Measurements from ENCODE around the gene UNG. TPM values are rescaled to one million over a fixed set of nuclear protein-coding genes. Genes with fewer than 3 reads are reported as not detected.

The UNG gene
- total and polyA plus RNA-seq, 2 of the 8 experiments (the other 6 are each of a cell fraction or from before 2014, with no cell fraction given): 71.6 to 163 TPM

DNA sequence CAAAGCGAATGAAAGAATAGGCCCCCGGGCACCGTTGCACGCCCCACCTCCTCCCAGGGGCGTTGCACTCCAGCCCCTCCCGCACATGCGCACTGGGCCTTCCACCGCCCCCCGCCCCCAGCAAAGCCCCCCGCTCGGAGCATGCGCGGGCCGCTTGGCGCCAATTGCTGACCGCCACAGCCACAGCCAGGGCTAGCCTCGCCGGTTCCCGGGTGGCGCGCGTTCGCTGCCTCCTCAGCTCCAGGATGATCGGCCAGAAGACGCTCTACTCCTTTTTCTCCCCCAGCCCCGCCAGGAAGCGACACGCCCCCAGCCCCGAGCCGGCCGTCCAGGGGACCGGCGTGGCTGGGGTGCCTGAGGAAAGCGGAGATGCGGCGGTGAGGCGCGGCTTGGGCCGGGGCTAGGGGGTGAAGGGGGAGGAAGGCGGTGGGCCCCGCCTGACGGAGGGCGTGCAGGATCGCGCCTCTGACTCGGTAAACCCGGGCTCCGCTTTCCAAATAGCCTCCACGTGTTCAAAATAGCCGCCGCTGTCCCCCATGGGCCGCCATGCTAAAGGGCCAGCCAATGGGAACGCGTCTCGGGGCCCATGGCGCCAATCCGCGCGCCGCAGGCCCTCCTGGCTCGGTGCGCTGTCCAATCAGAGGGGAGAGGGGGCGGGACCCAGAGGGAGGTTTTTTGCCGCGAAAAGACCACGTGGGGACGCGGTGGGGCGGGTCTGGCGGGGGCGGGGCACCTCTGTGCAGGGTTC, at the start of gene UNG (continued):
- TF ChIP-seq SP2 (IDR thresholded peaks at IDR 0.05; ENCODE audit: low read length) (peak; percentile 72), CTCF (IDR thresholded peaks at IDR 0.05; ENCODE audit: control extremely low read depth in 1 of 3, insufficient read depth in 1 of 3, low read depth in 1 of 3, low read length in 3 of 3) (no peak), POLR2A (IDR thresholded peaks at IDR 0.05; ENCODE audit: control extremely low read depth in 1 of 2, low read depth in 2 of 2, low read length in 2 of 2) (peak in 1 of 2 experiments; percentile 72; a peak in 2 of 3 replicates), BRCA1 (IDR thresholded peaks at IDR 0.05; ENCODE audit: low read depth, low read length) (no peak), TBP (IDR thresholded peaks at IDR 0.05; ENCODE audit: low read depth, low read length) (peak; percentile 46), GABPA (IDR thresholded peaks at IDR 0.05; ENCODE audit: borderline replicate concordance, insufficient read depth, low read length) (no peak), RFX5 (IDR thresholded peaks at IDR 0.05; ENCODE audit: borderline replicate concordance, low read depth, low read length) (no peak), CEBPB (IDR thresholded peaks at IDR 0.05; ENCODE audit: low read depth, low read length) (no peak), GTF2F1 (IDR thresholded peaks at IDR 0.05; ENCODE audit: borderline replicate concordance, low read depth, low read length) (no peak), EZH2 (IDR thresholded peaks at IDR 0.05; ENCODE audit: low read depth, low read length, severe bottlenecking) (no peak), POU5F1 (IDR thresholded peaks at IDR 0.05; ENCODE audit: low read depth, low read length) (no peak), SIN3A (conservative IDR thresholded peaks at IDR 0.05 in 1 of 2, IDR thresholded peaks at IDR 0.05 in 1 of 2; ENCODE audit: low read depth in 1 of 2, low read length in 2 of 2) (peak in 1 of 2 experiments; percentile 63; a peak in 1 of 4 replicates), POLR2AphosphoS5 (IDR thresholded peaks at IDR 0.05; ENCODE audit: low read depth, low read length) (peak; percentile 91), CTBP2 (IDR thresholded peaks at IDR 0.05; ENCODE audit: borderline replicate concordance, insufficient read depth, insufficient read length, low read length) (no peak), JUND (IDR thresholded peaks at IDR 0.05; ENCODE audit: low read length) (no peak), SIX5 (IDR thresholded peaks at IDR 0.05; ENCODE audit: low read depth, low read length) (no peak), HDAC6 (IDR thresholded peaks at IDR 0.05; ENCODE audit: low read depth, low read length) (no peak), FOSL1 (IDR thresholded peaks at IDR 0.05; ENCODE audit: insufficient read depth, low read depth, low read length) (no peak)
- TF ChIP-seq, protein P1, sequence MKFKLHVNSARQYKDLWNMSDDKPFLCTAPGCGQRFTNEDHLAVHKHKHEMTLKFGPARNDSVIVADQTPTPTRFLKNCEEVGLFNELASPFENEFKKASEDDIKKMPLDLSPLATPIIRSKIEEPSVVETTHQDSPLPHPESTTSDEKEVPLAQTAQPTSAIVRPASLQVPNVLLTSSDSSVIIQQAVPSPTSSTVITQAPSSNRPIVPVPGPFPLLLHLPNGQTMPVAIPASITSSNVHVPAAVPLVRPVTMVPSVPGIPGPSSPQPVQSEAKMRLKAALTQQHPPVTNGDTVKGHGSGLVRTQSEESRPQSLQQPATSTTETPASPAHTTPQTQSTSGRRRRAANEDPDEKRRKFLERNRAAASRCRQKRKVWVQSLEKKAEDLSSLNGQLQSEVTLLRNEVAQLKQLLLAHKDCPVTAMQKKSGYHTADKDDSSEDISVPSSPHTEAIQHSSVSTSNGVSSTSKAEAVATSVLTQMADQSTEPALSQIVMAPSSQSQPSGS (IDR thresholded peaks at IDR 0.05; ENCODE audit: low read length): no peak
- TF ChIP-seq, protein P2, sequence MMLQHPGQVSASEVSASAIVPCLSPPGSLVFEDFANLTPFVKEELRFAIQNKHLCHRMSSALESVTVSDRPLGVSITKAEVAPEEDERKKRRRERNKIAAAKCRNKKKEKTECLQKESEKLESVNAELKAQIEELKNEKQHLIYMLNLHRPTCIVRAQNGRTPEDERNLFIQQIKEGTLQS (IDR thresholded peaks at IDR 0.05; ENCODE audit: insufficient read depth, low read depth, low read length): no peak
